OCI-LY7 (cell line): ENCODE measurements around the gene ZSWIM1. TPM values are rescaled to one million over a fixed set of nuclear protein-coding genes. Genes with fewer than 3 reads are reported as not detected.
"Not testable (repeated sequence)": the region's sequence is repeated elsewhere in the genome, so short reads cannot be mapped to it uniquely, and the experiment has no call there.

ENCODE experiments used
- BruUV-seq: library from RNA; stranded (reverse); fragments of 400-500 nt; replicated peaks from 2 replicates; lab custom pipeline; 2021; lab: Mats Ljungman, UMichigan
- CTCF ChIA-PET: fragments of 300-600 bp; sonication (Branson Sonifier 250); formaldehyde crosslinking; loops from one replicate; lab custom pipeline; 2022; ENCODE audit warnings: antibody characterized with exemption; ENCODE audit not compliant: unreplicated experiment; lab: Charles Lee
- POLR2A ChIA-PET: fragments of 300-600 bp; sonication (Branson Sonifier 250); formaldehyde crosslinking; loops from one replicate; lab custom pipeline; 2022; ENCODE audit warnings: antibody characterized with exemption; lab: Charles Lee
- DNase-seq: peaks from one replicate; pipeline ENCODE4 v3.0.0-alpha.2; 2015; ENCODE audit warnings: low spot score
- H2AFZ ChIP-seq: fragments of 200-600 bp; sonication (generic), shearing (Covaris generic); 2 replicates; pipeline ENCODE4 v1.6.1; 2014; ENCODE audit warnings: mild to moderate bottlenecking, antibody characterized with exemption, low read length, moderate library complexity
- H3K27ac ChIP-seq: fragments of 200-600 bp; sonication (generic); 2 replicates; pipeline ENCODE4 v1.5.1; 2014; ENCODE audit warnings: mixed run types, low read depth, mild to moderate bottlenecking, moderate library complexity, low read length, inconsistent platforms; ENCODE audit not compliant: poor library complexity, severe bottlenecking
- H3K36me3 ChIP-seq: fragments of 200-600 bp; sonication (generic); 2 replicates; pipeline ENCODE4 v1.6.1; 2014; ENCODE audit warnings: mild to moderate bottlenecking, antibody characterized with exemption, low read length, moderate library complexity, mixed read lengths; ENCODE audit not compliant: insufficient read depth
- H3K4me1 ChIP-seq: fragments of 200-600 bp; sonication (generic); 2 replicates; pipeline ENCODE4 v1.5.1; 2014; ENCODE audit warnings: mild to moderate bottlenecking, low read length; ENCODE audit not compliant: insufficient read depth, poor library complexity, severe bottlenecking
- H3K4me2 ChIP-seq: fragments of 200-600 bp; sonication (generic); 2 replicates; pipeline ENCODE4 v1.6.1; 2014; ENCODE audit warnings: mild to moderate bottlenecking, low read length
- H3K4me3 ChIP-seq: fragments of 200-600 bp; sonication (generic); 2 replicates; pipeline ENCODE4 v1.5.1; 2014; ENCODE audit warnings: mild to moderate bottlenecking, low read depth, low read length; ENCODE audit not compliant: poor library complexity, severe bottlenecking
- H3K79me2 ChIP-seq: fragments of 200-600 bp; sonication (generic); 2 replicates; pipeline ENCODE4 v1.6.1; 2016; ENCODE audit warnings: low read depth, mild to moderate bottlenecking, low read length, moderate library complexity, mixed read lengths; ENCODE audit not compliant: insufficient read depth
- H3K9me2 ChIP-seq: fragments of 200-600 bp; sonication (generic); 2 replicates; pipeline ENCODE4 v1.6.1; 2016; ENCODE audit warnings: mild to moderate bottlenecking, low read length, mixed read lengths; ENCODE audit not compliant: insufficient read depth
- H3K9me3 ChIP-seq: fragments of 200-600 bp; sonication (generic); 2 replicates; pipeline ENCODE4 v1.6.1; 2014; ENCODE audit warnings: mild to moderate bottlenecking, mixed run types, low read length, mixed read lengths
- H4K20me1 ChIP-seq: fragments of 200-600 bp; sonication (generic); 2 replicates; pipeline ENCODE4 v1.6.1; 2014; ENCODE audit warnings: mild to moderate bottlenecking, antibody characterized with exemption, low read length, moderate library complexity, mixed read lengths; ENCODE audit not compliant: insufficient read depth
- EZH2phosphoT487 ChIP-seq: fragments of 200-600 bp; sonication (generic); IDR thresholded peaks from 2 replicates; pipeline ENCODE4 v1.6.1; 2018; ENCODE audit warnings: low read depth, borderline replicate concordance, mild to moderate bottlenecking, mixed run types, antibody characterized with exemption, low read length, moderate library complexity, mixed read lengths
- intact Hi-C: fragments of 100-400 bp; cut with micrococcal nuclease; formaldehyde crosslinking; loops from one replicate; pipeline ENCODE4 v1.10.0; 2022; ENCODE audit not compliant: unreplicated experiment
- total RNA-seq, 2 experiments: library from RNA; depleted of rRNA in 1 of 2; stranded (reverse); fragments of >200 nt in 1 of 2; shearing (Covaris generic) in 1 of 2; gene quantifications; 2 replicates each; pipeline ENCODE4 v1.2.3, GENCODE V29; 2014 to 2022
- TF ChIP-seq, protein P1 (sequence below): fragments of 200-600 bp; sonication (generic); conservative IDR thresholded peaks from 2 replicates; pipeline ENCODE4 v1.5.1; 2014; ENCODE audit warnings: mild to moderate bottlenecking, antibody characterized with exemption, low read length, moderate library complexity, mixed read lengths

ZSWIM1 gene
- total RNA-seq, 2 experiments from 2014 or later, result 13.9 to 19.2 TPM

DNA sequence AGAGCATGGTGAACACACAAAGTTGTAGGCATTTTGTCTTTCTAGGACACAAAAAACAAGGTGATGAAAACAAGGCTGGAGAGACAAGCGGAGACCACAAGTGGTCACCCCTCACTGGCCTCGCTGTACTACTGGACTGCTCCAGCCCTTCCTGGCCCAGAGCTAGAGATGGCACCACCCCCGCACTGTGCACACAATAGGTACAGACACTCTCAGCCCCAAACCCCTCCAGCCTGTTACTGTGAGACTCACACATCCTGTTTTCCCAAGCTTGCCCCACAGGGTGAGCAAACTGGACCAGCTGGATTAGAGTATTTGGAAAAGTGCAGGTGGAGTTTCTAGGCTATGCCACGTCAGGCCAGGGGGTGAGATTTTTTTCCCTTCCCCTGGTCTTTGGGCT lies 8.4 kb upstream of the ZSWIM1 start:
- H3K79me2 ChIP-seq, result no peaks in the 10 kb centered on the region
- H3K27ac ChIP-seq, result no peak overlapping the region
- no peak overlapping the region for H3K4me2 ChIP-seq
- H2AFZ ChIP-seq, result no peak overlapping the region
- POLR2A ChIA-PET, result interaction anchor here (1.3 kb wide), 1 partner anchor 9 kb away, joined by 4 read pairs; no protein-coding TSS in a partner anchor
- no peaks in the 10 kb centered on the region for H3K36me3 ChIP-seq
- intact Hi-C loops, result no loop called here
- H3K4me3 ChIP-seq, result no peak overlapping the region
- H3K9me2 ChIP-seq, result no peaks in the 10 kb centered on the region
- TF ChIP-seq, protein P1, sequence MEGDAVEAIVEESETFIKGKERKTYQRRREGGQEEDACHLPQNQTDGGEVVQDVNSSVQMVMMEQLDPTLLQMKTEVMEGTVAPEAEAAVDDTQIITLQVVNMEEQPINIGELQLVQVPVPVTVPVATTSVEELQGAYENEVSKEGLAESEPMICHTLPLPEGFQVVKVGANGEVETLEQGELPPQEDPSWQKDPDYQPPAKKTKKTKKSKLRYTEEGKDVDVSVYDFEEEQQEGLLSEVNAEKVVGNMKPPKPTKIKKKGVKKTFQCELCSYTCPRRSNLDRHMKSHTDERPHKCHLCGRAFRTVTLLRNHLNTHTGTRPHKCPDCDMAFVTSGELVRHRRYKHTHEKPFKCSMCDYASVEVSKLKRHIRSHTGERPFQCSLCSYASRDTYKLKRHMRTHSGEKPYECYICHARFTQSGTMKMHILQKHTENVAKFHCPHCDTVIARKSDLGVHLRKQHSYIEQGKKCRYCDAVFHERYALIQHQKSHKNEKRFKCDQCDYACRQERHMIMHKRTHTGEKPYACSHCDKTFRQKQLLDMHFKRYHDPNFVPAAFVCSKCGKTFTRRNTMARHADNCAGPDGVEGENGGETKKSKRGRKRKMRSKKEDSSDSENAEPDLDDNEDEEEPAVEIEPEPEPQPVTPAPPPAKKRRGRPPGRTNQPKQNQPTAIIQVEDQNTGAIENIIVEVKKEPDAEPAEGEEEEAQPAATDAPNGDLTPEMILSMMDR, result no peak
- TF ChIP-seq EZH2phosphoT487, result no peak
- BruUV-seq, result no TSS peak
- no peak for DNase-seq
- H3K9me3 ChIP-seq, result no peaks in the 10 kb centered on the region
- H3K4me1 ChIP-seq, result no peaks in the 10 kb centered on the region
- CTCF ChIA-PET, result no interaction called here
- H4K20me1 ChIP-seq, result no peaks in the 10 kb centered on the region

- Histone ChIP-seq H3K27ac (no peak overlapping the region), H3K4me1 (no peaks in the 10 kb centered on the region), H2AFZ (no peak overlapping the region), H4K20me1 (no peaks in the 10 kb centered on the region), H3K4me3 (no peak overlapping the region), H3K9me2 (no peaks in the 10 kb centered on the region), H3K4me2 (no peak overlapping the region), H3K79me2 (no peaks in the 10 kb centered on the region), H3K36me3 (no peaks in the 10 kb centered on the region), H3K9me3 (no peaks in the 10 kb centered on the region)
- no peak for DNase-seq
- intact Hi-C loops, result no loop called here
- CTCF ChIA-PET, result no interaction called here
- BruUV-seq, result no TSS peak
- POLR2A ChIA-PET, result no interaction called here
- TF ChIP-seq, protein P1, result no peak
- TF ChIP-seq EZH2phosphoT487, result no peak
Measured at GRCh38 chr20:45873409-45874103, 7.5 kb upstream of the ZSWIM1 start.

DNA sequence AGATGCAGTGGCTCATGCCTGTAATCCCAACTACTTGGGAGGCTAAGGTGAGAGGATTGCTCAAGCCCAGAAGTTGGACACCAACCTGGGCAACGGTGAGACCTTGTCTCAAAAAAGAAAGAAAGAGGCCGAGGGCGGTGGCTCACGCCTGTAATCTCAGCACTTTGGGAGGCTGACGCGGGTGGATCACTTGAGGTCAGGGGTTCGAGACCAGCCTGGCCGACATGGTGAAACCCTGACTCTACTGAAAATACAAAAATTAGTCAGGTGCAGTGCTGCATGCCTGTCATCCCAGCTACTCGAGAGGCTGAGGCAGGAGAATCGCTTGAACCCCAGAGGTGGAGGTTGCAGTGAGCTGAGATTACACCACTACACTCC lies 6.9 kb upstream of the ZSWIM1 start:
- intact Hi-C loops, H4K20me1 ChIP-seq, H3K4me2 ChIP-seq, POLR2A ChIA-PET, CTCF ChIA-PET, H3K27ac ChIP-seq, H3K36me3 ChIP-seq, DNase-seq, BruUV-seq, H3K9me2 ChIP-seq, H3K79me2 ChIP-seq, H3K9me3 ChIP-seq, H3K4me1 ChIP-seq, H2AFZ ChIP-seq, H3K4me3 ChIP-seq: not testable (repeated sequence)
